HG03432 (cell line): ENCODE data around the gene SLC38A11.
"Not testable (repeated sequence)": the region's sequence is repeated elsewhere in the genome, so short reads cannot be mapped to it uniquely, and the experiment has no call there.

Experiments
- ATAC-seq: cut with Tn5 transposase; IDR thresholded peaks from one replicate; pipeline ENCODE4 v1.9.1; 2021; ENCODE audit warnings: mild to moderate bottlenecking, moderate library complexity; ENCODE audit not compliant: unreplicated experiment

SLC38A11 gene

DNA sequence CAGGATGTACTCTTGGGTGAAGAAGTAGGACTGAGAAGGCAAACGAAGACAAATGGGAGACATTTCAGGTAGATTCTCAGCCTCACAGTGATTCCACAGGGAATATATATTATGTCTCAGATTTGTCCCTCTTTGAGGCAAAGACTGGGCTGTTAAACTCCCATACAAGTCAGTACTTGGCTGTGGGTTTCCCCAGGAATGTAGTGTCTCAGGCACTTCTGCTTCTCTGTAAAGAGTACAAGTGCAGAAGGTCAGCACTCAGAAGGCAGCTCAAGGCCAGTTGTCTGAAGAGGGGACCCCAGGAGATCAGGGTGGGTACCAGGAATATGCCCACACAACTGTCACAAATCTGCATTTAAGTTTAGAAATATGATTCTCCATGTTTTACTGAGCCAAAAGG lies 73.8 kb downstream of the SLC38A11 start:
- ATAC-seq: no peak

DNA sequence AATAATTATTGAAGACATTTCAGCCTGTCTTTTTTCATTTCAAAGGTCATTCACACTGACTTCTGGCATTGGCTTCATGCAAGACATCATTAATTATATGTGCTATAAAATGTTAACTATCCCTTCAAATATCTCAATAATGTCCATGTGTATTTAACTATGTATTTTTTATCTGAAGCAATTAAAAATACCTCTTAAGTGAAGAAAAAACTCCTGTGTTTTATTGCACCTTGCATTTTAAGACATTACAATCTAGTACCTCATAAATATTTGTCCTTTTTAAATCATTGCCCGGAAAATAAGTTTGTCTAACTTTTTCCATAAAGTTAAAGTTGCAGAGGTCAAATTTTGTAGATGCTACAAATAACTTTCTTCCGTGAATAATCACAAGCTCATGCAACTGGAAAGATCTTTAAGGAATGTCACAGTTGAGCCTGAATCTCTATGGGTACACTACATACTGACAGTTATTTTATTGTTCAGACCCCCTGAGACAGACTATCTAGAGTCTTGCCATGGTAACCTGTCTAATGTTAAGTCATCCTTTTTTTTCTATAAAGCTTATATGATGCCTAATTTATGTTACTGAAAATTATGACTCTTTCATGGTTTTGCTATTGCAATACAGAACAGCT lies 75.3 kb downstream of the SLC38A11 start:
- no peak for ATAC-seq

DNA sequence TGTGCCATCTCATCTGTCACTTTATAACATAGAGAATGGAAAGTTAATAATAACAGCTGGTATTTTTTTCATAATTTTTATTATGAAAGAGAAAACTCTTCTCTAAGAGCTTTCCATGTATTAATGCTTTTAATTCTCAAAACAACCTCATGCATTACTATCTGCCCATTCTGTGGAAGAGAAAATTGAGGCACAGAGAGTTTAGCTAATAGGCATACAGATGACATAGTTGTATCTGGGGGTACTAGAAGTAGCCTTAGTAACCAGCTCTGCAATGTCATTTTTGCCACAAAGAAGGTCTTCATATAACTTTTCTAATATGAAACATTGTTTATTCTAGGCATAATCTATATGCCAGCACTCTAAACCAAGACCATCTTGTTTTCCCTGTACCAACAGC lies 77.4 kb downstream of the SLC38A11 start:
- no peak for ATAC-seq

- no peak for ATAC-seq
Observed at GRCh38 chr2:164877169-164877568, 78.2 kb downstream of the SLC38A11 start.

- ATAC-seq: no peak
Observed at GRCh38 chr2:164875334-164876205, 79.8 kb downstream of the SLC38A11 start.

DNA sequence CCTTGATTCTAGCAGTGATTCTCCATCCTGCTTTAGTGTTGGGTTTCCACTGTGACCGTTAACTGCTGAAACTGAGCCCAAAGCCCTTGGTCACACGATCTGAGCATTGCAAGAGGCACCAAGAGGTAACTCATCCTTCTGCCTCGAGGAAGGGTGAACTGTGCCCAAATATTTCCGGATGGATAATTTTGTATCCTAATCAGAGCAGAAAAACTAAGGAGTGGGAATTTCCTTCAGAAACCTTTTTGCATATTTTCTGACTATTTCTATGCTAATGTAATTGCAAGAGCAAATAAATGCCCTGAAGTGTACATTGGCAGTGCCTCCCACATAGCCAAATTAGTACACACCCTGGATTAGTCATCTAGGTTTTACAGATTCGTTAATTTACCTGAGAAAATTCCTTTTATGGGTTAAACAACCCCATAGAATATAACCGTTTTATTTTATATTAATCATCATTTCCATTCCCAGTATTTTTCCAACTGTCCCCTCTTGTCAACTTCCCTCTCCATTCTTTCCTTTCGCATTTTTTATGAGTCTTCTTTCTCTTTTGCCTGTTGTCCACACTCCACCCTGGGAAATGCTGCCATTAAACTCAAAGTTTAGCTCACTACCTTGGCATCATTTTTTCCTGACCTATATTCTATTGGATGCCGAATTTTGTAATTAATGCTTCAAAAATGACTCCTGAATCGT lies 82.0 kb downstream of the SLC38A11 start:
- no peak for ATAC-seq

DNA sequence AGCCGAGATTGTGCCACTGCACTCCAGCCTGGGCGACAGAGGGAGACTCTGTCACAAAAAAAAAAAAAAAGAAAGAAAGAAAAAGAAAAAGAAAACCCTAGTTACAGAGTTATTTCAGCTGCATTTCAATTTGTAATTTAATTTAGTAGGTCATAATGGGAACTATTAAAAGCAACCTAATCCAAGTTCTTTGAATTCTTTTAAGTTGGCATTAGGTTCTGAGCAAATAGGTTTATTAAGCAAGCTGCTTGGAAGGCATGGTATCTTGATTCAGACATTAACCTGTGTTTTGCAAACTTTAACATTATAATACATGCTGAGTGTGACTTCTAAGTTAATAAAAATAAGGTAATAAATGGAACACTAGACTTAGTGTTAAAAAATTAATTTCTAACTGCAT lies 83.9 kb downstream of the SLC38A11 start:
- no peak for ATAC-seq

- no peak for ATAC-seq
Observed at GRCh38 chr2:164869420-164869772, 85.9 kb downstream of the SLC38A11 start.

DNA sequence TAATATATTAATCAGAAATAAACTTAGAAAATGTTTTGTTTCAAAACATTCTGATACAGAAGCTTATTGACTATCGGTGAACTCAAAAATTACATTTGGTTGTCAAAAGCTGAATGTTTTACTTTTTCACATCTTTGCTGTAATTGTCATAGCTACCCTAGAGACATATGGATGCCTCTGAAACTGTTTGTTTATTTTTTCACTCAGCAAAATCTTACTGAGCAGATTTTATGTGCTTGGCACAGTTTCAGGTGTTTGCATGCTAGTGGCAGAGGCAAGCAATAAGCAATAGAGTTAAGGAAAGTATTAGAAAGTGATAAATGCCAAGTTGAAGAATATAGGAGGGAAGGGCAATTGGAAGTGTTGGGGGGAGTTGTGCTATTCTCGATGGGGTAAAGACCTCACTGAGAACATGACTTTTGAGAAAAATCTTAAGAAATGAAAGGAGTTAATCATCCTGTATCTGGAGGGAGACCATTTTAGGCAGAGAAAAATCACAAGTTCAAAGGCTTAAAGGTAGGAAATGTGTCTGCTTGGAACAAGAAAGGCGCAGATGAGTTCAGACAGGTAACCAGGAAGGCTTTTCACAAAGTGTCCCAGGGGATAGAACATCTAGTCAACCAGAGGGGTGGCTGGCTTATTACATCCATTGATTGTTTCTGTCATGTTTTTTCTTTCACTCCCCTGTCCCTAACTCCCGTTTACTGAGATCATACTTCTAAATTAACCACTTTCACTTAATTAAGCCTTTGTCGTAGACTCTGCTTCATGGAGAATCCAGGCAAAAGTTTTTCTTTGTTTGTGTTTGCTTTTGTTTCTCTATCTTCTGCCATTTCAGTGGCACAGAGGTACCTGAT lies 86.5 kb downstream of the SLC38A11 start:
- ATAC-seq: no peak

GRCh38 chr2:164867779-164868397 lies 87.4 kb downstream of the SLC38A11 start:
- no peak for ATAC-seq

GRCh38 chr2:164866381-164866780 lies 88.9 kb downstream of the SLC38A11 start:
- ATAC-seq: not testable (repeated sequence)

GRCh38 chr2:164860694-164861042 lies 94.7 kb downstream of the SLC38A11 start:
- no peak for ATAC-seq

- ATAC-seq: not testable (repeated sequence)
Observed at GRCh38 chr2:164859906-164860693, 95.2 kb downstream of the SLC38A11 start.

DNA sequence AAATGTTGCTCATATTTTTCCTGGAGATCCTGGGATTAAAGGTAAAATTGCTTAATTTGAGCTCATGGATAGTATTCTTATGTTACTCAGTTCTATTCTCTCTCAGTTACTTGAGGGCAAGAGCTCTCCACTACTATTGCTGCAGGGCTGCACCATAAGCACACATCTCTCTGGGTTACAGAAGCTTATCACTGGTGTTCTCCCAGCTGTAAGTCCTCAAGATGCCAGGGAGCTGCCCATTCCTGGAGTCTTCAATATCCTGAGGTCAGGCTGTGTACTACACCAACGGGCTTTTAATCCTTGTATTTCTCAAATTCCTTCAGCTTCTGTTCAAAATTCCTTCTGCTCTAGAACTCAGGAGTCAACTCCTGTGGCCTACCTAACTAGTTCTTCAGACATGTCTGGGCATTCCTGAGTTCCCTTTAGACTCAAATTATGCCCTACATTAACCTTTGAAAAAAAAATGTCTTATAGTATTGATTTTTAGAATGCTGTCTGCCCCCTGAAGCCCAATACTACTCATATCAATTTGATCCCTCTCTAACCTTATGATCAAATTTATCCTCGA lies 96.0 kb downstream of the SLC38A11 start:
- no peak for ATAC-seq

GRCh38 chr2:164852086-164852485 lies 103.2 kb downstream of the SLC38A11 start:
- no peak for ATAC-seq

- no peak for ATAC-seq
Observed at GRCh38 chr2:164850235-164850634, 105.1 kb downstream of the SLC38A11 start.

- no peak for ATAC-seq
Observed at GRCh38 chr2:164849506-164849905, 105.8 kb downstream of the SLC38A11 start.

DNA sequence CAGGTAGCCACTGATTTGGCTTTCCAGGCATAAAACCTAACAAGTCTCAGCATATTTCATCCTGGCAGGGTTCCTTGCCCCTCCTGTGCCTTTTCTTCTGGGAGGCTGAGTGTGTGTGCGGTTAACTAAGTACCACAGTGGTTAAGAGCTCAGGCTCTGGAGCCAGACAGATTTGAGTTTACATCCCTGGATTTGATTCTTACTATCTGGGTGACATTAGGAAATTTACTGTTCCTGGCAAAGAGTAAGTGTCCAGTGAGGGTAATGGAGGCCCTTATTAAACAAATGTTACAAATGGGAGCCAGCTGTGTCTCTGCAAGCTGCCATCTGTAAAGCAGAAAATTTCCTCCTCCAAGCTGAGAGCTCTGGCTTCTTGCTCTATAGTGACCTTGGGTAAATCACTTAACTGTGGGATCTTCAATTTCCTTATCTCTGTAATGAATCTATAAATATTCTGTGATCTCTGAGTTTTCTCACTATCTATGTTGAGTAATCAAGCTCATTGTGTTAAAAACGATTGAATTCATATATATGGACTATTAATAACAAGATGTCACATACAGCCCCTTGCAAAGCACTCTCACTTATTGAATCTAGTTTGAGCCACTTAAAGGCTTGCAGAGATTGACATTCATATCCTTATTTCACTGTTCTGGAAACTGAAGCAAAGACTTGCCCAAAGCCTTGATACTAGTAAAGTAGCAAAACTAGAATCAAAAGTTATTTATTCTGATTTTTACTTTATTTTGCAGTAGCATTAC lies 107.2 kb downstream of the SLC38A11 start:
- ATAC-seq: no peak

DNA sequence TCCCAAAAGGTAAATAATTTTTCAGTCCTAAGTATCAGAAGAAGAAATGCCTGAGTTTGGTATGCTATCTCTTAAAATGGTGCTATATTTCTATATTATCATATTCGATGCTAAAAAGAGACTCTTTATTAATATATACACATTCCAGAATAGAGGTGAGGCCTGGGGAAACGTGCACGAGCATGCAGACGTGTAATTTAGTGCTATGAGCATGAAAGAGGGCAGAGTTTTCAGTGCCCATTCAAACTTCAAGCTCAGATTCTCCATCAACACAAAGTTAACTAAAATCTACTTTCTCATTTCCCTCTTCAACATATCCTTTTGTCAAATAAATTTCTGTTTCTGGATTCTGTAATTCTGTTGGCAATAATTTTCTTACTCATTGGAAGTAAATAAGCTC lies 108.0 kb downstream of the SLC38A11 start:
- no peak for ATAC-seq
